ENCODE measurements around the gene LASP1NB.

Gene LASP1NB

DNA sequence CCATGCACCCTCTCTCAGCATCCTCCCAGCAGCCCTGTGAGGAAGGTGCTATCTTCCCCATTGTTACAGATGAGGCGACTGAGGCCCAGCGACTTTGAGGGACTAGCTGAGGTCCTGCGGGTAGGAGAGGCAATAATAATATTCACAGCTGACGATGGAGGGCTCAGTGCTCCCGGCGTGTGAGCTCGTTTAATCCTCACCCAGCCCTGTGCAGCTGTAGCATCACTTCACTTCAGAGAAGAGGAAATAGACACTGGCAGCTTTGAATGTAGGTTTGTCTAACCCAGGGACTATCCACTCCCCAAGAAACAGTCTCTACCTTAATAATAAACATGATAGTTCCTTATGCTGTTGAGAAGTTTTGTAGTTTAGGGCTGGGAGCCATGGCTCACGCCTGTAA lies 34.0 kb upstream of the LASP1NB start:
- DNase-seq (ENCODE audit: low read depth), result no peak
- no peak overlapping the region for H3K4me3 ChIP-seq (ENCODE audit: low read depth, low read length)
- TF ChIP-seq, protein P1, sequence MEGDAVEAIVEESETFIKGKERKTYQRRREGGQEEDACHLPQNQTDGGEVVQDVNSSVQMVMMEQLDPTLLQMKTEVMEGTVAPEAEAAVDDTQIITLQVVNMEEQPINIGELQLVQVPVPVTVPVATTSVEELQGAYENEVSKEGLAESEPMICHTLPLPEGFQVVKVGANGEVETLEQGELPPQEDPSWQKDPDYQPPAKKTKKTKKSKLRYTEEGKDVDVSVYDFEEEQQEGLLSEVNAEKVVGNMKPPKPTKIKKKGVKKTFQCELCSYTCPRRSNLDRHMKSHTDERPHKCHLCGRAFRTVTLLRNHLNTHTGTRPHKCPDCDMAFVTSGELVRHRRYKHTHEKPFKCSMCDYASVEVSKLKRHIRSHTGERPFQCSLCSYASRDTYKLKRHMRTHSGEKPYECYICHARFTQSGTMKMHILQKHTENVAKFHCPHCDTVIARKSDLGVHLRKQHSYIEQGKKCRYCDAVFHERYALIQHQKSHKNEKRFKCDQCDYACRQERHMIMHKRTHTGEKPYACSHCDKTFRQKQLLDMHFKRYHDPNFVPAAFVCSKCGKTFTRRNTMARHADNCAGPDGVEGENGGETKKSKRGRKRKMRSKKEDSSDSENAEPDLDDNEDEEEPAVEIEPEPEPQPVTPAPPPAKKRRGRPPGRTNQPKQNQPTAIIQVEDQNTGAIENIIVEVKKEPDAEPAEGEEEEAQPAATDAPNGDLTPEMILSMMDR (IDR thresholded peaks at IDR 0.05; ENCODE audit: control insufficient read depth, extremely low read depth, insufficient read depth), result no peak

DNA sequence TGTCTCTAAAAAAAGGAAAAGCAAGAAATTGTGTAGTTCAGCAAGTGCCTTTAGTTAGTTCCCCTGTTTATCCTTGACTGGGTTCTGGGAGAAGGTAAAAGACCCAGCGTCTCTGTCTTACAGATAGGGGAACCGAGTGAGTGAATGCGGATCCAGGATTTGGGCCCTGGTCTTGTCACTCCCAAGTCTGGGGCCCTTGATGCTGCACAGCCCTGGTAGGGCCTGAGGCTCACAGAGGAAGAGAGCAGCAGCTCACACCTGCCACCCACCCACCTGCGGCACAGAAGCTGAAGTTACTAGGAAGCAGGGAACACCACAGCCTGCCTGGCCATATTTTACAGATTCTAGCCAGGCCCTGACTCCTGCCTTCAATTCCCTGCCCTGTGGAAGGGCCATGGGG lies 33.3 kb upstream of the LASP1NB start:
- no peak for DNase-seq (ENCODE audit: low read depth)
- TF ChIP-seq, protein P1 (IDR thresholded peaks at IDR 0.05; ENCODE audit: control insufficient read depth, extremely low read depth, insufficient read depth), result no peak
- H3K4me3 ChIP-seq (ENCODE audit: low read depth, low read length), result no peak overlapping the region

DNA sequence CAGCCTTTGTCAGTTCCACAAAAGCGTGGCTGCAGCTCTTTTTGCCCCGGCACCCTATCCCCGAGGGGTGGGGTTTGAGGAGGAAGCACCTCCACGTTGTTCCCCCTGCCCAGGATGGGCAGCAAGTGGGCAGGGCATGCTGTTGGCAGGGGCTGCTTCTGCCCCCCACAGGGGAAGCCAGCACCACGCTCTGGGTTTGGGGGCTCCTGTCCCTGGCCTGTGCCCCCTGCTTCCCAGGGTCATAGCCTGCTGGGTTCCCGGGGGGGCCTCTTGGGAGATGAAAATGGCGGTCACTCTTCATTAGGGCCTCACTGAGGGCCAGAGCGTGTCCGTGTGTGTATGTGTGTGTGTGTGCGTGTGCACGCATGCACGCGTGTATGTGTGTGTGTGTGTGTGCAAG lies 32.8 kb upstream of the LASP1NB start:
- TF ChIP-seq, protein P1 (IDR thresholded peaks at IDR 0.05; ENCODE audit: control insufficient read depth, extremely low read depth, insufficient read depth), result no peak
- no peak for DNase-seq (ENCODE audit: low read depth)

DNA sequence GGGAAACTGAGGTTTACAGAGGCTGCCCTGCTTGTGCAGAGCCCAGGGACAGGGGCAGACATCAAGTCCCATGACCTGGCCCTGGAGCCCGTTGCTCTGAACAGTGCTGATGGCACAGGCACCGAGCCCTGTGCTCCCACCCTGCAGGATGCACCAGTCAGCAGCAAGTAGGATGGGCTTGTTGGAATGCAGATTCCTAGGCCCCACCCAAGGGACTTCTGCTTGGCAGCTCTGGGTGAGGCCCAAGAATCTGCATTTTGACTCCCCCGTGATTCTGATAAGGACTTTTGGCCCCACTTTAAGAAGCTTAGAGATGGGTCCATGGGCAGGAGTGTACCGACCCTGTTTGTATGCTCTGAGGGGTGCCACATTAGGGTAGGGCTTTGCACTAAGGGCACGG lies 32.3 kb upstream of the LASP1NB start:
- H3K4me3 ChIP-seq (ENCODE audit: low read depth, low read length), result no peak overlapping the region
- TF ChIP-seq, protein P1 (IDR thresholded peaks at IDR 0.05; ENCODE audit: control insufficient read depth, extremely low read depth, insufficient read depth), result no peak
- no peak for DNase-seq (ENCODE audit: low read depth)

More for the DNA sequence above, 32.8 kb upstream of the LASP1NB start:
- H3K4me3 ChIP-seq (ENCODE audit: low read depth, low read length), result no peak overlapping the region

DNA sequence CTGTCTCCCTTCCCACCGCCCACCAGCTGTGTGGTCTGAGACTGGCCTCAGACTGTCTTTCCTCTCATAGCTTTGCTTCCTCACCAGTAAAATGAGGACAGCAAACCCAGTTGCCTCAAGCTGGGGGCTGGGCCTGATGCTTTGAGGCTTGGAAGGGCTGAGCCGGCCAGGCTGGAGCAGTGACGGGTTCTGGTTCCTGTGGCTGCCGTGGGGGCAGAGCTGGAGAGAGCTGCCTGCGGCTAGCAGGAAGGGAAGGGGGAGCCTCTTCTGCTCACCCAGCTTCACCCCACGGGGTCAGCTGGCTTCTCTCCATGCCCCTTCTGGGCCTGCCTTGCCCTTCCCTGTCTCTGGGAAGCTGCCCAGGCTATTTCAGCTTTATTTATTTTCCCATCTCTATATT lies 31.8 kb upstream of the LASP1NB start:
- DNase-seq (ENCODE audit: low read depth), result no peak
- TF ChIP-seq, protein P1 (IDR thresholded peaks at IDR 0.05; ENCODE audit: control insufficient read depth, extremely low read depth, insufficient read depth), result no peak
- H3K4me3 ChIP-seq (ENCODE audit: low read depth, low read length), result no peak overlapping the region

DNA sequence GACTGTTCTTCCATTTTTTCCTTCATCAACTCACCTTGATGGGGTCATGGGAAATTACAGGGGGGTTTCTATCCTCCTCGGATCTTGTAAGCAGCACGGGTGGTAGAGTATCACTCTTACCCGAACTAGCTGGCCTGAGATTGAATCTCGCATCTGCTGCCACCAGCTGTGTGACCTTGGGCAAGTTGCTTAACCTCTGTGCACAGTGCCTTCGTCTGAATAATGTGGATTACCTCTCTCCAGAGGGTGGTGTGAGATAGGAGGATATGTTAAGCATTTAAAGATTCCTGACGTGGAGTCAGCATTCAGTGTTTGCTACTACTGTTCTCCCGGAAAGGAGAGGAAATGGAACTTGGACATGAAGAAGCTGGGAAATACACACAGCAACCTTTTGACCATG lies 31.1 kb upstream of the LASP1NB start:
- TF ChIP-seq, protein P1 (IDR thresholded peaks at IDR 0.05; ENCODE audit: control insufficient read depth, extremely low read depth, insufficient read depth), result no peak
- DNase-seq (ENCODE audit: low read depth), result no peak
- no peak overlapping the region for H3K4me3 ChIP-seq (ENCODE audit: low read depth, low read length)

DNA sequence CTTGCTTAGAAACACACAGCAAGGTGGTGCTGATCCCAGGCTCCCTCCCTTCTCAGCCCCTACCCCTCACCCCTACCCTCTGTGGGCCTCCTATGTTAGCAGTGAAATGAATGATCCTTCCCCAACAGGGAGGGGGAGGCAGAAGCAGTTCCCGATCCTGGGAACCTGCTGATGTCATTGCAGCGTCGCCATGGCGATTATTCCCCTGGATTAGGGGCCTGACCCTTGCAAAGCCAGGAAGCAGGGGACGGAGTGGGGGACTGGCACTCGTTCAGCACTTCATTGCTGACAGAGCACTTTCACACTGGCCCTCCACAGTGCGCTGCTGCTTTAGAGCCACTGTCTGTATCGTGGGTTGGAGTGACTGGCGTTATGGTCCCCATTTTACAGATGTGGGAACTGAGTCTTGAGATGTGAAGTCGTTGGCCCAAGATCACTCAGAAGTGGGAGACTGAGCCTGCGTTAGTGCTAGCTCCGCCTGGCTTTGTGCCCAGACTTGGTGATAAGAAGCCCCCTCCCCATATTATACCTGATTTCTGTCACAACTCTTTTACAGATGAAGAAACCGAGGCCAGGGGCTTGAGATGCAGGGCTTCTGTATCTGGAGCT lies 29.0 kb upstream of the LASP1NB start:
- no peak for DNase-seq (ENCODE audit: low read depth)
- no peak overlapping the region for H3K4me3 ChIP-seq (ENCODE audit: low read depth, low read length)
- TF ChIP-seq, protein P1 (IDR thresholded peaks at IDR 0.05; ENCODE audit: control insufficient read depth, extremely low read depth, insufficient read depth), result no peak

Data from LNCaP clone FGC (cell line).